SJCRH30 (cell line): ENCODE data around the gene TRAF3IP1. TPM values are rescaled to one million over a fixed set of nuclear protein-coding genes. Genes with fewer than 3 reads are reported as not detected.
"Not testable (repeated sequence)": the region's sequence is repeated elsewhere in the genome, so short reads cannot be mapped to it uniquely, and the experiment has no call there.

Experiments used
- DNase-seq, 2 experiments: peaks; one replicate each; pipeline ENCODE4 v3.0.0-alpha.2; 2015 to 2020
- H3K27ac ChIP-seq: fragments of 250-450 bp; sonication (Bioruptor Pico); 2 replicates; pipeline ENCODE4 v1.5.1; 2020; ENCODE audit warnings: mild to moderate bottlenecking, moderate library complexity
- H3K27me3 ChIP-seq: fragments of 250-450 bp; sonication (Bioruptor Pico); 2 replicates; pipeline ENCODE4 v1.5.1; 2020; ENCODE audit warnings: mild to moderate bottlenecking, moderate library complexity
- H3K36me3 ChIP-seq: fragments of 250-450 bp; sonication (Bioruptor Pico); 2 replicates; pipeline ENCODE4 v1.5.1; 2020; ENCODE audit warnings: mild to moderate bottlenecking, moderate library complexity
- H3K4me1 ChIP-seq: fragments of 250-450 bp; sonication (Bioruptor Pico); 2 replicates; pipeline ENCODE4 v1.5.1; 2020; ENCODE audit warnings: mild to moderate bottlenecking, moderate library complexity
- H3K4me3 ChIP-seq: fragments of 250-450 bp; sonication (Bioruptor Pico); 2 replicates; pipeline ENCODE4 v1.5.1; 2020; ENCODE audit warnings: mild to moderate bottlenecking, moderate library complexity
- H3K9me3 ChIP-seq: fragments of 250-450 bp; sonication (Bioruptor Pico); replicated peaks from 2 replicates; pipeline ENCODE4 v1.5.1; 2020; ENCODE audit warnings: mild to moderate bottlenecking, moderate library complexity
- total RNA-seq: library from RNA; depleted of rRNA; stranded (reverse); fragments of >200 nt; shearing (Covaris generic); gene quantifications from 2 replicates; pipeline ENCODE4 v1.2.3, GENCODE V29; 2014

Gene TRAF3IP1
- total RNA-seq, 1 experiment from 2014 or later, result 11.3 TPM

DNA sequence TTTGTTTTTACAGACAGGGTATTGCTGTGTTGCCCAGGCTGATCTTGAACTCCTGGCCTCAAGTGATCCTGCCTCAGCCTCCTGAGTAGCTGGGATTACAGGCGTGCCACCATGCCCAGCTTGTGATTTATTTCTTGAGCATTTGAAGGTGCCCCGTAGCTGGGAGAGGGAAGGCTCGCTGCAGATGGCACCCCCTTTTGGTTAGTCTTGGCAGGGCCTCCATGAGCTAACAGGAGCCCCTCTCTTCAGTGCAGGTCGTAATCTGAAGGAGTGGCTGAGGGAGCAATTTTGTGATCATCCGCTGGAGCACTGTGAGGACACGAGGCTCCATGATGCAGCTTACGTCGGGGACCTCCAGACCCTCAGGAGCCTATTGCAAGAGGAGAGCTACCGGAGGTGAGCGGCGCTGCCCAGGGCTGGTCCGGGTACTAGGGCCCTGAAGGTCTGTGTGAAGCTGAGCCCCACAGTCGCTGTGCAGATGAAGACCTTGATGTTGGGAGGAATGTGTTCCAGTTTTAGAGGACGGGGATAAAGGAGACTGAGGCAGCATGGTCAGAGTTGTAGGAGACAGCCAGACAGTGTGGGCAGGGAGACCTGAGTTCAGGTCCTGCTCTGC is 113.1 kb downstream of the TRAF3IP1 start:
- no peak for DNase-seq
- Histone ChIP-seq H3K36me3 (peaks cover 44% of the 10 kb centered on the region), H3K27me3 (no peaks in the 10 kb centered on the region), H3K4me3 (no peak overlapping the region), H3K9me3 (no peaks in the 10 kb centered on the region), H3K27ac (no peak overlapping the region), H3K4me1 (no peaks in the 10 kb centered on the region; the same call in 1 of the 2 replicates)

DNA sequence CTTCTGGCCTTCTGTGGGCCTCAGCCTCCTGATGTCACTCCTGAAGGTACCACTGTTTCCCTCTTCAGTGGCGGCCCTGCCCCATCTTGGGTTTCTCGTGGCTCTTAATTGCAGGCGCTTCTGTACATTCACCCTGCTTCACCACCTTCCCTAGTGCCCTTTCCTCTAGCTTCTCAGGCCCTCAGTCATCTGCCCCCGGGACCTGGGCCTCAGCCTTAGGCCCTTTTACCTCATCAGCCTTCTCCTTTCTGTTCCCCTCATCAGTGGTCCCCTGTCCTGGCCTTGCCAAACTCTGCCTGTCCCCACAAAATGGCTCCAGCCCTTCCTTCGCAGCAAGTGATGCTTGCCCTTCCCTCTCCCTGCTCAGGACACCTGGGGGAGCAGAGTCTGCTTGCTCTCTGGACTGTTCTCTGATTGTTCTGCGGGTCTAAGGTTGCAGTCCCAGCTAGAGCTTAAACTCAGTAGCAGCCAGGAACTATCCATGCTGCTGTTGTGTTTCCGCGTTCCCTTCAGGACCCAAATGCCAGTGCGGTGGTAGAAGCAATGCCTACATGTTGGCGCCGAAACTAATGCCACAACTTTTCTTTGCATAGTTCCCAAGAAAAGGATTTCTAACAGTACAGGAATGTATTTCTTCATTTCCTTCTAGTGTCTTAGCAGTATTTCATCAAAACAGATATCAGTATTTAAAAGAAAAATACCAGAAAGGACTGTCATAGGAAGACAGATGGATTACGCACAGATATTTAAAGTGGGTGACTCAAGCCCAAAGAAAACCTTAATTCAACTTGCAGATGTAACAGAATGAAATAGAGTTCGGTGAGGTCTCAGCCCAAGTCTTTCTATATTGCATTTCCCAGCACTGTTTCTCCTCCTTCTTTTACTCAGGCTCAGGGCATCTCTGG is 113.9 kb downstream of the TRAF3IP1 start:
- peaks cover 52% of the 10 kb centered on the region for H3K36me3 ChIP-seq
- H3K9me3 ChIP-seq, result no peaks in the 10 kb centered on the region
- DNase-seq, result no peak
- peaks cover 4% of the 10 kb centered on the region for H3K4me1 ChIP-seq
- no peak overlapping the region for H3K27ac ChIP-seq
- H3K4me3 ChIP-seq, result no peak overlapping the region
- no peaks in the 10 kb centered on the region for H3K27me3 ChIP-seq

DNA sequence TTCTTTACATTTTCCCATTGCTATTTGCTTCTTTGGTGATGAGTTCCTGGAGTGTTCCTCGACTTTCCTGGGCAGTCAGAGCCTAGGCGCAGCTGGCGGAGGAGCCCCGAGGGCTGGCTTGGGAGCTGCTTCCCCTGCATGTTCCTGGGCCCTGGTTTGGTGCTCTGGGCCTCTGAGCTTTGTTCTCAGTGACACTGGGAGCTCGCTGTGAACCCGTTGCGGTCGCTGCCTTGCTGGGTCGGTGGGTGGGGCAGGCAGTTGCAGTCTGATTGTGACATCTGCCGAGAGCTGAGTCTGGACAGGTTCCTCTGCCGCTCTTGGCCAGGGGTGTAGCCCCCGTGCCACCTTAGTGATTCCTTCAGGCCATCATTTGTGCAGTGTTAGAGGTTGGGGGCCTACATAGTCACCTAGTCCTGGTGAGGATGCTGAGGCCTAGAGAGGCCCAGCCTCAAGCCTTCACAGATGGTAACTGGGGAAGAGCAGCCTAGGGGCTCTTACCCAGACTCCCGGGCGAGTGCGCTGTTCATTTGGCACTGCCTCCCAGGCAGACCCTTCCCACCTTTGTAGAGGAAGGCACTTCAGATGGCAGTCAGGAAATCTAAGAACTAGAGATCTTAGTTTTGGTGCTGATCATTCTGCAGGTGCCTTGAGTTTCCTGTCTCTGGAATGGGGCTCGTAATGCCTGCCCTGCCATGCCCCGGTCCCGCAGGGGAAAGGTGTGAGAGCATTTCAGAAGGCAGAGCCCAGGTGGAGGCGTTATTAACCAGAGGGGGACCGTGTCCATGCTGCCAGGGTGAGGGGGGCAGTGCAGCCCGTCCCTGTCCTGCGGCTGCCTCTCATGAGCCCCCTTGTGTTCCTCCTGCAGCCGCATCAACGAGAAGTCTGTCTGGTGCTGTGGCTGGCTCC is 114.8 kb downstream of the TRAF3IP1 start:
- Histone ChIP-seq H3K4me3 (no peak overlapping the region), H3K27ac (no peak overlapping the region), H3K27me3 (no peaks in the 10 kb centered on the region), H3K9me3 (no peaks in the 10 kb centered on the region), H3K36me3 (peaks cover 55% of the 10 kb centered on the region), H3K4me1 (peaks cover 12% of the 10 kb centered on the region)
- no peak for DNase-seq

DNA sequence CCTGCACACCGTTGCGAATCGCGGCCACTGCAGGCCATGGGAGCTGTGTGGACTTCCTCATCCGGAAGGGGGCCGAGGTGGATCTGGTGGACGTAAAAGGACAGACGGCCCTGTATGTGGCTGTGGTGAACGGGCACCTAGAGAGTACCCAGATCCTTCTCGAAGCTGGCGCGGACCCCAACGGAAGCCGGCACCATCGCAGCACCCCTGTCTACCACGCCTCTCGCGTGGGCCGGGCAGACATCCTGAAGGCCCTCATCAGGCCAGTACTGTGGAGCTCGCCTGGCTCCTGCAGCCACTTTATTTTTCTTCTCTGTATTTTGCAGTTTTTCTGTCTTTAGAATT is 115.4 kb downstream of the TRAF3IP1 start:
- H3K4me3 ChIP-seq, result no peak overlapping the region
- peaks cover 17% of the 10 kb centered on the region for H3K4me1 ChIP-seq
- H3K27ac ChIP-seq, result no peak overlapping the region
- H3K27me3 ChIP-seq, result no peaks in the 10 kb centered on the region
- no peak for DNase-seq
- H3K36me3 ChIP-seq, result peaks cover 59% of the 10 kb centered on the region
- no peaks in the 10 kb centered on the region for H3K9me3 ChIP-seq

DNA sequence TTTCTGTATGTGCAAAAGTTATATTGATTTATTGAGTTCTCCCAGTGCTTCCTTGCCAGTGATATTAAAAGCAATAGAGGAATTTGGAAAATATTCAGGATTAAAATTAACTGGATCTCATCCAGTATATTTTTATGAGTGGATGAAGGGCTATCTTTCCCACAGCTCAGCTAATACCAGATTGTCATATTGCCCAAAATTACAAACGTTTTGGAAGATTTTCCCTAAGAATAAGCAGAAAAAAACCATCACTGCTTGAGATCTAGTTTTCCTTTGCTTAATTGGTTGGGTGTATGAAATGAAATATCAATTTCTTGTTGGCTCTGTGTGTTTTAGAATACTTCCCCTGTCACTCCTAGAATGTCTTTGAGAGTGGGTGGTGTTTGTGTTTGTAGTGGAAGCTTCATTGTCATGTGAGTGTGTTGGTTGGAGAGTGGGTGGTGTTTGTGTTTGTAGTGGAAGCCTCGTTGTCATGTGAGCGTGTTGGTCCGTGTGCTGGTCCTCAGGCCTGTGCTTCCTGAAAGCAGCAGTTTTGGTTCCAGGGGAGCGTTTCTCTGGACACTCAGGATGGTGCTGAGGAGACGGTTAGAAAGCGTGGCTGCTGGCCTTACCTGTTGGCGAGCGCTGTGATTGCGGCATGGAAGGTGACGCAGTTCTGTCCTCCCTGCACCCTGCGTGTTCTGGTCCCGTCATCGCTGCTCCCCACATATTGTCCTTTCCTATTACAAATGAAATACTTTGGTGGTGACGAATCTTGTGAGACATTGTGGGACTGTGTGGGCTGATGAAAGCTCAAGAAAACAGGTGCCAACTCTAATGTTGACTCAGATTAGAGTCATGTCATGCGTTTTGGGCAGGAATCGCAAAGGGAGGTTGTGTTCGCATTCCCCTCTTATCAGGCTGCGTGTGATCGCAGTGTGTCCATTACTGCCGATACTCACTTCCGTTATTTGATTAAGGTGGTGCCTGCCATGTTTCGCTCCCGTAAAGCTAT is 118.8 kb downstream of the TRAF3IP1 start:
- Histone ChIP-seq H3K4me1 (peaks cover 17% of the 10 kb centered on the region), H3K27me3 (no peaks in the 10 kb centered on the region), H3K36me3 (peaks cover 64% of the 10 kb centered on the region), H3K27ac (peak overlapping the region; percentile 69), H3K9me3 (no peaks in the 10 kb centered on the region), H3K4me3 (no peak overlapping the region)
- peak; percentile 47 to 66 for DNase-seq

DNA sequence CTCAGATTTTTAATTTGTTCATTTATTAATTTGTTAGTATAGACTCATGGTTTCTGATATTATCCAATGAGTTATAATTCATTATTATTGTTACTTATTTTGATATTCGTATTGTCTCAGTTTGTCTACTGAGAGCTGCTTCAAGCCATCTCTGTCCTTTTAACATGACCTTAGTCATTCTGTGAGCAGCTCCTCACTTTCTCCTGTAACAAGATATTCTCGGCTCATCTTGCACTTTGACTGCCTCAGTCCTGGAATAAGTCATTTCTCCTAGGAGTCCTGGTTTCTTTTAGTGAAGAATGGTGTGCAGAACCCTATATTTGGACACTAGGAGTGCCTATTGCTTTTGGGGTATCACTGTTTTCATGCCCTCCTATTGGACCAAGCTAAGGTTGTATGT is 119.6 kb downstream of the TRAF3IP1 start:
- no peak for DNase-seq
- Histone ChIP-seq H3K27me3 (no peaks in the 10 kb centered on the region), H3K4me1 (peaks cover 17% of the 10 kb centered on the region), H3K4me3 (no peak overlapping the region), H3K9me3 (no peaks in the 10 kb centered on the region), H3K27ac (peak overlapping the region; percentile 69), H3K36me3 (peaks cover 65% of the 10 kb centered on the region)

DNA sequence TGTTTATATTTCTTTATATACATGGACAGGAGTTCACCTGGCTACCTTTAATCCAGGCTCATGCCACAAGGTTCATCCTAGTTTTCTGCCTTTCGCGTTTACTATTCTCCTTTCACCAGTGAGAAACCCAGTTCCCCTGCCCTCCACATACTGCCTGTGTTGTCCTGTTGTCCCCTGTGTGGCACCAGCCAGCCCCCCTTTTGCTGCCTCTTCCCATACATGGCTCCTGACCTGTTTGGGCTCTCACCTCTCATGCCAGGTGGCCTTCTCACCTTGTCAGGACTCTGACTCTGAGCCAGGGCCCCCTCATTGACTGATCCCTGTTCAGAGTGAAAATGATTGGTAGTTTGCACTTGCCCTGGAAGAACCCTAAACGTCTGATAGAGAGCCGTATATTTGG is 120.0 kb downstream of the TRAF3IP1 start:
- no peaks in the 10 kb centered on the region for H3K27me3 ChIP-seq
- H3K27ac ChIP-seq, result peak overlapping the region; percentile 69
- no peaks in the 10 kb centered on the region for H3K9me3 ChIP-seq
- no peak for DNase-seq
- H3K4me3 ChIP-seq, result no peak overlapping the region
- peaks cover 65% of the 10 kb centered on the region for H3K36me3 ChIP-seq
- H3K4me1 ChIP-seq, result peaks cover 17% of the 10 kb centered on the region

DNA sequence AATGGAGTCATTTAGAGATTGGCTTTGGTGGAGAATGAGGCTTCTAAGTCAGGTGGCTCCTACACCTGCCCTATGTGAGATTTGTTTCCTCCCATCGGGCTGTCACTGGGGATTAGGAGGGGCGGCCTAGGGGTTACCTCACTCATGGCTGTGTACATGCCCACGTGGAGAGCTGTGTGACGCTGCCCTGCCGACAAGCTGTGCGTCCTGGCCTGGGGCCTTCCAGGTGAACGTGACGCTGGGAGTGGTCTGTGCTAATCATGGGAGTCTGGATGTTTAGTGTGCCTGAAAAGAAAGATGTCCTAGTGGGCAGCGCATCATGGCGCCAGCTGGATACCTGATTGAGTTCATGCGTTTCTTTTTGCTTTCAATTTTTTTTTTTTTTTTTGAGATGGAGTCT is 120.4 kb downstream of the TRAF3IP1 start:
- no peak overlapping the region for H3K27ac ChIP-seq

DNA sequence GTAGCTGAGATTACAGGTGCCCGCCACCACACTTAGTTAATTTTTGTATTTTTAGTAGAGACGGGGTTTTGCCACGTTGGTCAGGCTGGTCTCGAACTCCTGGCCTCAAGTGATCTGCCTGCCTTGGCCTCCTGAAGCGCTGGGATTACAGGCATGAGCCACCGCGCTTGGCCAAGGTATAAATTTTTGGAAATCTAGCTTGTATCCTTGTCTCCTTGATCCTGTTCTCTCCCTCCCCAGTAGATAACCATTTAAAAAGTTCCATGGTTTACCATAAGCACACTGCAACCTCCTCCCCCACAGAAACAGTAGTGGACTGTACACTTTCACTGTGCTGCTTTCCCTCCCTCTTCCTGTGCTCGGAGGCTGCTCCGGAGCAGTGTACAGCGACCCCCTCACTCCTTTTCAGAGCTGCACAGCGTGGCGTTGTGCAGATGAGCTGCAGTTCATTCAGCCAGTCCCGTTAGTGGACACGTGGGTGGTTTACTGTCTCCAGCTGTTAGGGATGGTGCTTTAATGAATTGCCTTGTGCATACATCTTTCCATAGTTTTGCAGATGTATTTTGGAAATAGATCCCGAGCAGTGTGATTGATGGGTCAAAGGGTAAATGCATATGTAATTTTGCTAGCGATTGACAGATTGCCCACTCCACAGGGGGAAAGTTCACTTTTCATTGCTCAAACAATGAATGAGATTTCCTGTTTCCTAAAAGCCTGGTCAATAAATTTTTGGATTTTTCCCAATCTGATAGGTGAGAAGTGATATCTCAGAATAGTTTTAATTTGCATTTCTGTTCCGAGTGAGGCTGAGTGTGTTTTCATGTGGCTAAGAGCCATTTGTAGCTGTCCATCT is 121.2 kb downstream of the TRAF3IP1 start:
- Histone ChIP-seq H3K36me3 (peaks cover 63% of the 10 kb centered on the region), H3K9me3 (no peaks in the 10 kb centered on the region), H3K27me3 (no peaks in the 10 kb centered on the region), H3K27ac (no peak overlapping the region), H3K4me1 (peaks cover 17% of the 10 kb centered on the region), H3K4me3 (no peak overlapping the region)
- no peak for DNase-seq

More for the DNA sequence above, 120.4 kb downstream of the TRAF3IP1 start:
- Histone ChIP-seq H3K9me3 (no peaks in the 10 kb centered on the region), H3K27me3 (no peaks in the 10 kb centered on the region), H3K36me3 (peaks cover 67% of the 10 kb centered on the region), H3K4me1 (peaks cover 17% of the 10 kb centered on the region), H3K4me3 (no peak overlapping the region)
- no peak for DNase-seq

DNA sequence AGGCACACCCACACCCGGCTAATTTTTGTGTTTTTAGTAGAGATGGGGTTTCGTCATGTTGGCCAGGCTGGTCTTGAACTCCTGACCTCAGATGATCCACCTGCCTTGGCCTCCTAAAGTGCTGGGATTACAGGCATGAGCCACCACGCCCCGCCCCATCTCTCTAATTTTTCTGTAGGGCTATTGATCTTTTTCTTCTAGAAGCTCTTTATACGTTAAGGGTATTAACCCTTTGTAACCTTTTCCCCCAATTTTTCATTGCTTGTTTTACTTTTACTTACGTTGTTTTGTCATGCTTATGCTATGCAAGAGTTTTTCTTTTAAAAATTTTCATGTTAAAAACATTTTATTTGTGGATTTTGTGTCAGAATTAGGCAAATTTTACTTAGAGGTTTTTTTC is 121.9 kb downstream of the TRAF3IP1 start:
- H3K36me3 ChIP-seq, result peaks cover 64% of the 10 kb centered on the region
- H3K9me3 ChIP-seq, H3K27ac ChIP-seq, DNase-seq, H3K4me3 ChIP-seq, H3K27me3 ChIP-seq: not testable (repeated sequence)
- peaks cover 17% of the 10 kb centered on the region for H3K4me1 ChIP-seq

DNA sequence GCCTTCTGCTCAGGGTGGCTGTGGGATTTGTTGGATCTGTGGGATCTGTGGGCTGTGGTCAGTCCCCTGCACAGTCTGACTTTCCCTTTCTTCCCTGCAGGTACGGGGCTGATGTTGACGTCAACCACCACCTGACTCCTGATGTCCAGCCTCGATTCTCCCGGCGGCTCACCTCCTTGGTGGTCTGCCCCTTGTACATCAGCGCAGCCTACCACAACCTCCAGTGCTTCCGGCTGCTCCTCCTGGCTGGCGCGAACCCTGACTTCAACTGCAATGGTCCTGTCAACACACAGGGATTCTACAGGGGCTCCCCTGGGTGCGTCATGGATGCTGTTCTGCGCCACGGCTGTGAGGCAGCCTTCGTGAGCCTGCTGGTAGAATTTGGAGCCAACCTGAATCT is 123.9 kb downstream of the TRAF3IP1 start:
- Histone ChIP-seq H3K36me3 (peaks cover 64% of the 10 kb centered on the region), H3K4me1 (peaks cover 12% of the 10 kb centered on the region), H3K27ac (no peak overlapping the region), H3K9me3 (no peaks in the 10 kb centered on the region), H3K27me3 (no peaks in the 10 kb centered on the region), H3K4me3 (no peak overlapping the region)
- no peak for DNase-seq

DNA sequence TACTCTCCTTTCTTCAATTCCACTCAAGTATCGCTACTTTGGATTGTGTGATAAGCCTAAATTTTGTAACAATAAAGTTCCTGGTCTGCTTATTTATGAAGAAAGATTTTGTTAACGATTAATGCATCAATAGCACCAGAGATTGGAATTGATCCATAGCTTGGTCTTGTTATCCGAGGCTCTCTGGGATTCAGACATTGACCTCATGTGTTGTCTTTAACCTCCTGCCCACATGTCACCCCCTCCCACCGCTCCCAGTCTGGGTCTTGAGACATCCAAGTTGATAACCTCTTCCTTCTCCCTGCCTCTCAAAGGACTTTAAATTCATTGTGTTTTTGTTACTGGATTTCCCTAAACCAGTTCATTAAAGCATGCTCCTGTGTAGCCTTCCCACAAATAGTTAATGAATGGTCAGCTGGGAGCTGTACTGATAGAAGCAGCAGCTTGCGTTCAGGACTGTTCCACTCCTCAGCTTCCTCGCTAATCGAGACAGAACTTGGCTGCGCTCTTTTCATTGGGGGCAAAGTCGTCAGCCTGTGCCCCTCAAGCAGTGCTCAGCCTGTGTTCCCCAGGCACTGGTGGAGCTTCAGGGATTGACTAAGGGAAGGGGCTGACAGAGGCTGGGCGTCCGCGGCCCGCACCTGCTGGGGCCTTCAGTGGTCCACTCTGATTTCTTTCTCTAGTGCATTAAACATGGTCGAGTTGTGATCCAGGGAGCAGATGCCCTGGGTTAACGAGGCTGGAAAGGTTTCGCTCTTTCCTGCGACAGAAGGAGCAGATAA is 125.3 kb downstream of the TRAF3IP1 start:
- H3K27me3 ChIP-seq, result no peaks in the 10 kb centered on the region
- H3K27ac ChIP-seq, result no peak overlapping the region
- H3K9me3 ChIP-seq, result no peaks in the 10 kb centered on the region
- H3K4me1 ChIP-seq, result no peaks in the 10 kb centered on the region; the same call in 1 of the 2 replicates
- no peak for DNase-seq
- H3K4me3 ChIP-seq, result no peak overlapping the region
- peaks cover 71% of the 10 kb centered on the region for H3K36me3 ChIP-seq
